ENCODE measurements around the gene RPL7L1.

RPL7L1 gene

DNA sequence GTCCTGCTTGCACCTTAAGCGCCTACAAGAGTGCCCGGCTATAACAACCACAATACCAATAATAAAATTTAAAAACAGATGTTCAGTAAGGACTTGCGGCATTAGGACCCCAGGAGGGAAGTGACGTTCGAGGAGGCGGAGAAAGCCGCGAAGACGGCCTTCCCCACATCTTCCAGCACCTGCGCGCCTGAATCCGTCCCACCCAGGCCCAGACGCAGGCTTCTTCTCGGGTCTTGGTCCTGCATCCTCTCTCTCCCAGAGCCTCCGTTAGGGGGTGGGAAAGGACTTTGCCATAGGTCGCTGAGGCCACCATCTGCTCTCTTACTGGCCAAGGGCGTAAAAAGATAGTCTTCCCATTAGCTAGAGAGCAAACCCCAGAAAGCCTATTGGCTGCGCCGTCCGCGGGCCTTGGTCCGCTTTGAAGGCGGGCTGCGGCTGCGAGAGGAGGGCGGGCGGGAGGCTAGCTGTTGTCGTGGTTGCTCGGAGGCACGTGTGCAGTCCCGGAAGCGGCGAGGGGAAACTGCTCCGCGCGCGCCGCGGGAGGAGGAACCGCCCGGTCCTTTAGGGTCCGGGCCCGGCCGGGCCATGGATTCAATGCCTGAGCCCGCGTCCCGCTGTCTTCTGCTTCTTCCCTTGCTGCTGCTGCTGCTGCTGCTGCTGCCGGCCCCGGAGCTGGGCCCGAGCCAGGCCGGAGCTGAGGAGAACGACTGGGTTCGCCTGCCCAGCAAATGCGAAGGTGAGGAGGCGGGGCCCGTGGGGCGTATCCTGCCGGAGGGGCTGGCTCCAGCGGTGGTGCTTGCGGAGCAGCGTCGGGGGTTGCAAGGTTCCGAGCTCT lies 49.8 kb downstream of the RPL7L1 start, which contains the start of gene CNPY3:
Gene CNPY3 (plus strand): TSS at position 495 of the 835 bp plus-strand sequence. CDS start 91 bp downstream, at position 586.
- H3K4me3 ChIP-seq (ENCODE audit: low read depth, low read length) = peak within 1 kb of the TSS; percentile 62

DNA sequence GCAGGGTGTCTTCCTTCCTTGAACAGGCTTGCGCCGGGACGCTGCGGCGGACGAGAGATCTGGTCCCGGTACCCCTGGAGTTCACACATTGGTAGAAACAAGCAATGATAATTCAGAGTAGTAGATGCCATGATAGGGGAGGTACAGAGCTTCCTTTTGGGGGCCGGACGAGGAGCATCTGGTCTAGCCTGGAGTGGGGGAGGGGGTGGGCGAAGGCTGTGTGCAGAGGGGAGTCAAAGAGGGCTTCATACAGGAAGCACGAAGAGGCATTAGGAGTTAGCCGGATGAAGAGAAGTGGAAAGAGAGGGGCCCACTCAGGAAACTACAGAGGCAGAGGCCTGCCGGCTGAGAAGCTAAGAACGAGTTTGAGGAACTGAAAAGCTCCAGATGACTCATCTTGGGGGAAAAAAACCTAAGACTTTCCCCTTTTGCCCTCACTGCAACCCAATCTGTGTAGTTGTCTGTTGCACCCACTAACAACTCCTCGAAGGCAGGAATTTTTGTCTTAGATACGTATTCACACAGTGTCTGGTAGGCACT lies 50.5 kb downstream of the RPL7L1 start:
- H3K4me3 ChIP-seq (ENCODE audit: low read depth, low read length) = peak overlapping the region; percentile 62

- H3K4me3 ChIP-seq (ENCODE audit: low read depth, low read length) = no peak overlapping the region
Observed at GRCh38 chr6:42932412-42932811, 53.0 kb downstream of the RPL7L1 start.

DNA sequence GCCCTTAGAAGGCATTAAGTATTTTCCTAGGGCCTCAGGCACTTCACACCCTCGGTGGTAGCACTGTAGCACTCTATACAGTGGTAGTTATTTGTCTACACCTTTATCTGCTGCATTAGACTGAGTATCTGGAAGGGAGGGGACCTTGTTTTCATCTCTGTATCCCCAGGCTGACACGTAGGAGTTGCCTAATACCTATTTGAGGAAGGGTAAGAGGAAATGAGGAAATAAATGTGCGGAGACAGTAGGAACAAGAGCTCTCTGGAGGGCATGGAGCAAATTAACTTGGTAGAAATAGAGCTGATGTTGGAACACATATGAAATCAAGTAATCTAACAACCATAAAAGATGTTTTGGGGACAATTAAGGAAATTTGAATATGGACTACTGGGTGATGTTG lies 53.8 kb downstream of the RPL7L1 start:
- H3K4me3 ChIP-seq (ENCODE audit: low read depth, low read length) = no peak overlapping the region

DNA sequence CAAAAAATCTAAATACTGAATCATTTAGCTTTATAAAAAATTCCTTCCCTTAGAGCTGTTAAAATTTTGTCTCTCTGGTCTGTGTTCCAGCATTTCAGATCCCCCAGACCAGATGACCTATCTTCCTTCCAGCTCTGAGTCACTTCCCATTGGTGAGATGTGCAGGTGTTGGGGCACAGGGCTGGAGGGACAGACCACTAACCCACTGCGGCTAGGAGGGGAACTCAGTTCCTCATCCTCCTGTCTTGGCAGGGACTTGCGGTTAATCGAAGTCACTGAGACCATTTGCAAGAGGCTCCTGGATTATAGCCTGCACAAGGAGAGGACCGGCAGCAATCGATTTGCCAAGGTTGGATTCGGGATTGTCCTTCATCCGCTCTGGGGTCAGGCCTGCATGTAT lies 55.9 kb downstream of the RPL7L1 start:
- no peak overlapping the region for H3K4me3 ChIP-seq (ENCODE audit: low read depth, low read length)

- H3K4me3 ChIP-seq (ENCODE audit: low read depth, low read length) = no peak overlapping the region
Observed at GRCh38 chr6:42936398-42936797, 57.0 kb downstream of the RPL7L1 start.

- H3K4me3 ChIP-seq (ENCODE audit: low read depth, low read length) = no peak overlapping the region
Observed at GRCh38 chr6:42937548-42938427, 58.4 kb downstream of the RPL7L1 start.

DNA sequence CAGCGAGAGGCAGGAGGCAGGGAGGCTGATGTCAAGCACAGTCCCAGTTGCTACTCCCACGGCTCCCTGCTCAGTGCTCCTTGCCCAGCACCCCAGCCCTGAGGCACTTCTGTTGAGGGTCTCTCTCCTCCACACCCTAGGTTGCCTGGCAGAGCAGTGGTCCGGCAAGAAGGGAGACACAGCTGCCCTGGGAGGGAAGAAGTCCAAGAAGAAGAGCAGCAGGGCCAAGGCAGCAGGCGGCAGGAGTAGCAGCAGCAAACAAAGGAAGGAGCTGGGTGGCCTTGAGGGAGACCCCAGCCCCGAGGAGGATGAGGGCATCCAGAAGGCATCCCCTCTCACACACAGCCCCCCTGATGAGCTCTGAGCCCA lies 59.0 kb downstream of the RPL7L1 start:
- H3K4me3 ChIP-seq (ENCODE audit: low read depth, low read length) = no peak overlapping the region

DNA sequence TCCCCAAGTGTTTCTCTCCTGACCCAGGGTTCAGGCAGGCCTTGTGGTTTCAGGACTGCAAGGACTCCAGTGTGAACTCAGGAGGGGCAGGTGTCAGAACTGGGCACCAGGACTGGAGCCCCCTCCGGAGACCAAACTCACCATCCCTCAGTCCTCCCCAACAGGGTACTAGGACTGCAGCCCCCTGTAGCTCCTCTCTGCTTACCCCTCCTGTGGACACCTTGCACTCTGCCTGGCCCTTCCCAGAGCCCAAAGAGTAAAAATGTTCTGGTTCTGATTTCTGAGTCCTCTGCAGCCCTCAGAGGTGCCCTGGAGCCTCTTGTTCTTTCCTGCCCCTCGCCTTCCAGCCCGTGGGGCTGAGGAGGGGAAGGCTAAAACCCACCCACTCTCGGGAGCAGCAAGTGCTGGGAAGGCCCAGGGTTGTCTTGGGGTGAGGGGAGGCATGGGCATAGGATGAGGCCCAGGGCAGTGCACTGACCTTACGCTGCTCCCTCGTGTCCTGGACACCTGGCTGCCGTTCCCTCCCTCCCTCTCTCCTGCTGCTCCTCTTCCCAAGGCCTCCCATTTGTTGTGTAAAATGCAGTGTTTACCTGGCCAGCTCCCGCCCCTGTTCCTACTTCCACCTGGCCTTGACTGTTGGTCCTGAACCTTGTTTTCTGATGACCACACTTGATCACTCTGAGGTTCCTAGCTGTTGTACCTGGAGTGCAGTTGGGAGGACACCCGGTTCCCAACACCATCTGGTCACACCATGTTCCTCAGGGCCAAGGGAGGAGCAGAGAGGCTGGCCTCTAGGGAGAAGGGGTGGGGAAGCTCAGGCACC lies 59.8 kb downstream of the RPL7L1 start:
- no peak overlapping the region for H3K4me3 ChIP-seq (ENCODE audit: low read depth, low read length)

Data from iPS-11a (cell line).